ENCODE measurements around the gene SLC35B2. TPM values are rescaled to one million over a fixed set of nuclear protein-coding genes. Genes with fewer than 3 reads are reported as not detected.

The SLC35B2 gene
- total and polyA plus RNA-seq, 9 of the 15 experiments (the other 6 are each of a cell fraction or from before 2014, with no cell fraction given) = 14.5 to 59.1 (median 47.1) TPM

GRCh38 chr6:44245912-44246662 is 11.2 kb downstream of the SLC35B2 start:
- WGBS (ENCODE audit: insufficient coverage, low coverage, missing lambda C conversion rate) = 12% methylated on average over 51 of the region's 62 CpGs
- Histone ChIP-seq H3K4me3 (peak overlapping the region; percentile 94), H3K27ac (ENCODE audit: extremely low read depth, low read depth, low read length) (peak overlapping the region; percentile 98), H3K9me1 (ENCODE audit: control insufficient read depth, insufficient read depth, low read length) (peaks cover 11% of the 10 kb centered on the region), H3K36me3 (ENCODE audit: control insufficient read depth, insufficient read depth, low read length) (peaks cover 41% of the 10 kb centered on the region), H3K79me2 (ENCODE audit: control insufficient read depth, insufficient read depth, low read length) (peaks cover 47% of the 10 kb centered on the region), H3K9ac (ENCODE audit: insufficient read depth in 1 of 2, low read depth in 2 of 2, low read length in 2 of 2) (peak overlapping the region; percentile 95 to 100), H3K9me3 (replicated peaks; ENCODE audit: control insufficient read depth, insufficient read depth, low read depth, low read length) (no peaks in the 10 kb centered on the region), H4K20me1 (replicated peaks; ENCODE audit: control insufficient read depth, insufficient read depth, low read length) (peaks cover 41% of the 10 kb centered on the region), H2AFZ (ENCODE audit: low read depth, low read length) (peak overlapping the region; percentile 85), H3K4me1 (replicated peaks in 1 of 2; ENCODE audit: control insufficient read depth in 2 of 2, insufficient read depth in 2 of 2, low read length in 2 of 2) (peaks cover 22 to 32% of the 10 kb centered on the region in 2 experiments), H3K4me2 (ENCODE audit: insufficient read depth, low read length) (peak overlapping the region; percentile 99), H3K27me3 (ENCODE audit: control insufficient read depth in 2 of 2, insufficient read depth in 2 of 2, low read length in 2 of 2) (no peaks in the 10 kb centered on the region)
- ATAC-seq (peak; percentile 81), DNase-seq (ENCODE audit: extremely low read depth in 1 of 4, low spot score in 3 of 4) (peak; percentile 92 to 95 (median 94)), FAIRE-seq (no peak)
- in situ Hi-C loops (cut with MboI) = no loop called here
- intact Hi-C loops (cut with micrococcal nuclease) = loop anchor here (1.0 kb wide), 2 partner anchors 9 to 20 kb away; no protein-coding TSS in a partner anchor
- ChIA-PET CTCF (ENCODE audit: low intra/inter-chr PET ratio) (no interaction called here), POLR2A (interaction anchor here (0.5 to 7.4 kb wide), 59 partner anchors 10 to 1249 kb away, joined by 3 to 144 read pairs (median 5); partner anchors contain the start of genes CAPN11, GTPBP2, NFKBIE and SLC29A1)
- BruUV-seq (replicated peaks) = no TSS peak
- TF ChIP-seq SMC3 (conservative IDR thresholded peaks at IDR 0.05; ENCODE audit: insufficient read depth, low read depth, low read length) = 0 out of 2 replicates have a peak, but pooled peaks have one; percentile 3
- peak; percentile 64 for TF ChIP-seq PHF20 (IDR thresholded peaks at IDR 0.05; ENCODE audit: partially characterized antibody)
- peak; percentile 59 for TF ChIP-seq HNRNPLL (IDR thresholded peaks at IDR 0.05; ENCODE audit: low read depth, low read length, poor library complexity, severe bottlenecking)
- peak; percentile 69 for TF ChIP-seq BRD9 (IDR thresholded peaks at IDR 0.05; ENCODE audit: low read depth, partially characterized antibody)
- no peak for TF ChIP-seq NFYB (IDR thresholded peaks at IDR 0.05; ENCODE audit: extremely low read depth, insufficient read length)
- peak; percentile 84; the same call in 1 of the 2 replicates for TF ChIP-seq CREB3L1 (IDR thresholded peaks at IDR 0.05; ENCODE audit: borderline replicate concordance, low read depth)
- peak; percentile 54 for TF ChIP-seq SAP30 (IDR thresholded peaks at IDR 0.05; ENCODE audit: borderline replicate concordance, insufficient read depth, low read depth, low read length, poor library complexity, severe bottlenecking)
- TF ChIP-seq MBD2 (IDR thresholded peaks at IDR 0.05; ENCODE audit: borderline replicate concordance, low read depth) = 0 out of 2 replicates have a peak, but pooled peaks have one; percentile 1
- peak; percentile 79; the same call in 1 of the 2 replicates for TF ChIP-seq PRMT5 (CRISPR knock-in tag; IDR thresholded peaks at IDR 0.05)
- TF ChIP-seq PKNOX1 (IDR thresholded peaks at IDR 0.05) = peak; percentile 96
- TF ChIP-seq CHD4 (IDR thresholded peaks at IDR 0.05; ENCODE audit: insufficient read depth, insufficient replicate concordance, low read depth, low read length, poor library complexity, severe bottlenecking) = peak; percentile 62
- TF ChIP-seq MNT (conservative IDR thresholded peaks at IDR 0.05) = no peak; a peak in 2 of 4 replicates
- TF ChIP-seq KLF13 (tag; IDR thresholded peaks at IDR 0.05; ENCODE audit: borderline replicate concordance, low read depth) = peak; percentile 16; the same call in 1 of the 2 replicates
- no peak for TF ChIP-seq BMI1 (IDR thresholded peaks at IDR 0.05; ENCODE audit: low read length)
- TF ChIP-seq ZNF77 (CRISPR knock-in tag; IDR thresholded peaks at IDR 0.05) = no peak

Measured in K562 (cell line).